WTC11 (cell line): ENCODE data around the gene PODXL. TPM values are rescaled to one million over a fixed set of nuclear protein-coding genes. Genes with fewer than 3 reads are reported as not detected.

Source experiments
- ATAC-seq: fragments of 200-7000 bp; cut with Tn5 transposase; 2 replicates; pipeline ENCODE4 v1.10.0; 2021; ENCODE audit warnings: mild to moderate bottlenecking, moderate library complexity
- CTCF ChIA-PET: fragments of 300-600 bp; sonication (Branson Sonifier 250); formaldehyde crosslinking; loops from one replicate; lab custom pipeline; 2021; ENCODE audit warnings: antibody characterized with exemption; lab: Charles Lee
- POLR2A ChIA-PET: fragments of 350-600 bp; sonication (Branson Sonifier 250); formaldehyde crosslinking; loops from one replicate; lab custom pipeline; 2021; ENCODE audit warnings: antibody characterized with exemption; lab: Charles Lee
- DNase-seq: peaks from one replicate; pipeline ENCODE4 v3.0.0; 2021; ENCODE audit warnings: low spot score
- H3K27ac Mint-ChIP-seq: 2 replicates; pipeline ENCODE4 v1.8.0; 2021; ENCODE audit warnings: mixed read lengths
- H3K27me3 Mint-ChIP-seq: 2 replicates; pipeline ENCODE4 v1.8.0; 2021; ENCODE audit warnings: low read depth, mild to moderate bottlenecking, moderate library complexity, mixed read lengths
- H3K36me3 Mint-ChIP-seq: 2 replicates; pipeline ENCODE4 v1.8.0; 2021; ENCODE audit warnings: mixed read lengths
- H3K4me1 Mint-ChIP-seq: 2 replicates; pipeline ENCODE4 v1.8.0; 2022; ENCODE audit warnings: mixed read lengths
- H3K4me3 Mint-ChIP-seq: 2 replicates; pipeline ENCODE4 v1.8.0; 2021; ENCODE audit warnings: mild to moderate bottlenecking, moderate library complexity, mixed read lengths
- H3K9me3 Mint-ChIP-seq: 2 replicates; pipeline ENCODE4 v1.8.0; 2021; ENCODE audit warnings: mixed read lengths
- E2F4 ChIP-seq: sonication (generic); formaldehyde crosslinking; IDR thresholded peaks from 2 replicates; pipeline ENCODE4 v1.8.1; 2022; ENCODE audit warnings: low read depth, mild to moderate bottlenecking, moderate library complexity, missing genetic modification reagents, borderline replicate concordance
- GRHL2 ChIP-seq: fragments of 250-450 bp; sonication (Bioruptor Pico); IDR thresholded peaks from 2 replicates; pipeline ENCODE4 v1.8.0; 2022; ENCODE audit warnings: mild to moderate bottlenecking, moderate library complexity; ENCODE audit not compliant: insufficient replicate concordance, severe bottlenecking
- IRF1 ChIP-seq: sonication (generic); formaldehyde crosslinking; IDR thresholded peaks from 2 replicates; pipeline ENCODE4 v1.8.0; 2023; ENCODE audit warnings: missing genetic modification reagents
- IRF2 ChIP-seq: sonication (generic); formaldehyde crosslinking; IDR thresholded peaks from 2 replicates; pipeline ENCODE4 v1.8.0; 2022; ENCODE audit warnings: low read depth, missing genetic modification reagents, borderline replicate concordance
- JAZF1 ChIP-seq: fragments of 250-450 bp; sonication (Bioruptor Pico); IDR thresholded peaks from 2 replicates; pipeline ENCODE4 v1.9.0; 2021; ENCODE audit warnings: moderate library complexity, mild to moderate bottlenecking, inconsistent platforms
- PRRX2 ChIP-seq: fragments of 250-450 bp; sonication (Bioruptor Pico); IDR thresholded peaks from 2 replicates; pipeline ENCODE4 v1.8.0; 2021; ENCODE audit warnings: mild to moderate bottlenecking
- SMAD3 ChIP-seq: sonication (generic); formaldehyde crosslinking; IDR thresholded peaks from 2 replicates; pipeline ENCODE4 v1.8.0; 2022; ENCODE audit warnings: missing genetic modification reagents, mild to moderate bottlenecking, borderline replicate concordance
- ZNF138 ChIP-seq: sonication (generic); formaldehyde crosslinking; conservative IDR thresholded peaks from 2 replicates; pipeline ENCODE4 v1.8.1; 2022; ENCODE audit warnings: mild to moderate bottlenecking, moderate library complexity, missing genetic modification reagents
- total RNA-seq: library from RNA; stranded (reverse); gene quantifications from 3 replicates; pipeline ENCODE4 v1.2.3, GENCODE V29; 2021
- TF ChIP-seq, protein P1 (sequence below): sonication (generic); formaldehyde crosslinking; IDR thresholded peaks from 2 replicates; pipeline ENCODE4 v1.8.1; 2022; ENCODE audit warnings: low read depth, missing genetic modification reagents, borderline replicate concordance

PODXL gene
- total RNA-seq, 1 experiment from 2014 or later = 483 TPM

GRCh38 chr7:131455001-131455400 is 101.4 kb downstream of the PODXL start:
- no peaks in the 10 kb centered on the region for H3K27me3 Mint-ChIP-seq

DNA sequence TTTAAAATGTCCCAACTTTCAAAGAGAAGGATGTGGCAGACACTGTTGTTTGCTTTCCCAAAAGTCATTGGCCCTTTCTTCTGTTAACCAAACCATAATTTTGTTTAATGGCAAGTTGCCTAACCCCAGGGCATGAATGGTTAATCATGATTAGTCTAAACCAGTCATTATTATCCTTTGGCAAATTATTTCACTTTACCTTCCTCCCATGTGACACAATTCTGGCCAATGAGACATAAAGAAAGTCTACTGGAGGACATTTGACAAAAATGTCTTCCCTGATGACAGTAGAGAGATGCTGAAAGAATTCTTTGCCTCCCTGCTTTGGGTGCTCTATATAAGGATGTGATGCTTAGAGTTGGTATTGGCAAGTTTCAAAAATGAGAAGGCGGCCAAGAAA is 101.9 kb downstream of the PODXL start:
- Mint-ChIP-seq H3K27me3 (no peaks in the 10 kb centered on the region), H3K9me3 (no peaks in the 10 kb centered on the region), H3K4me1 (no peaks in the 10 kb centered on the region), H3K27ac (no peak overlapping the region), H3K36me3 (no peaks in the 10 kb centered on the region), H3K4me3 (no peak overlapping the region)
- ChIA-PET POLR2A (interaction anchor here (0.7 kb wide), 1 partner anchor 104 kb away, joined by 3 read pairs; no protein-coding TSS in a partner anchor), CTCF (interaction anchor here (0.7 to 1.6 kb wide), 2 partner anchors 30 to 438 kb away, joined by 3 read pairs; no protein-coding TSS in a partner anchor)
- DNase-seq (no peak), ATAC-seq (no peak)
- no peak for TF ChIP-seq ZNF138 (CRISPR knock-in tag)
- no peak for TF ChIP-seq GRHL2 (CRISPR knock-in tag)
- no peak for TF ChIP-seq IRF1 (CRISPR knock-in tag)
- TF ChIP-seq, all 79 proteins: peak for 0

More at GRCh38 chr7:131455001-131455400, 101.4 kb downstream of the PODXL start:
- DNase-seq (no peak), ATAC-seq (no peak)
- Mint-ChIP-seq H3K4me3 (no peak overlapping the region), H3K9me3 (no peaks in the 10 kb centered on the region), H3K4me1 (no peaks in the 10 kb centered on the region), H3K27ac (no peak overlapping the region), H3K36me3 (no peaks in the 10 kb centered on the region)
- CTCF ChIA-PET = interaction anchor here (1.6 kb wide), 1 partner anchor 31 kb away, joined by 3 read pairs; no protein-coding TSS in a partner anchor
- POLR2A ChIA-PET = no interaction called here
- TF ChIP-seq PRRX2 (CRISPR knock-in tag) (no peak), E2F4 (no peak), IRF2 (no peak), SMAD3 (CRISPR knock-in tag) (no peak), JAZF1 (CRISPR knock-in tag) (no peak)
- TF ChIP-seq, protein P1, sequence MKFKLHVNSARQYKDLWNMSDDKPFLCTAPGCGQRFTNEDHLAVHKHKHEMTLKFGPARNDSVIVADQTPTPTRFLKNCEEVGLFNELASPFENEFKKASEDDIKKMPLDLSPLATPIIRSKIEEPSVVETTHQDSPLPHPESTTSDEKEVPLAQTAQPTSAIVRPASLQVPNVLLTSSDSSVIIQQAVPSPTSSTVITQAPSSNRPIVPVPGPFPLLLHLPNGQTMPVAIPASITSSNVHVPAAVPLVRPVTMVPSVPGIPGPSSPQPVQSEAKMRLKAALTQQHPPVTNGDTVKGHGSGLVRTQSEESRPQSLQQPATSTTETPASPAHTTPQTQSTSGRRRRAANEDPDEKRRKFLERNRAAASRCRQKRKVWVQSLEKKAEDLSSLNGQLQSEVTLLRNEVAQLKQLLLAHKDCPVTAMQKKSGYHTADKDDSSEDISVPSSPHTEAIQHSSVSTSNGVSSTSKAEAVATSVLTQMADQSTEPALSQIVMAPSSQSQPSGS (CRISPR knock-in tag) = no peak

Other genes with a start within 250 kb of the PODXL start
- gene MKLN1, start 228.8 kb downstream of the PODXL start, total RNA-seq = 37.6 to 40.9 TPM (median 40.5 TPM) in 3 replicates